ENCODE data around the gene BICRA.

The BICRA gene

GRCh38 chr19:47608969-47609905 is at the start of gene BICRA:
Gene BICRA (plus strand): TSS chr19:47609134. CDS start chr19:47673575, 64,441 bp downstream.
- TF ChIP-seq ARNTL (CRISPR knock-in tag; IDR thresholded peaks at IDR 0.05; ENCODE audit: borderline replicate concordance, low read depth) (no peak), OSR1 (CRISPR knock-in tag; IDR thresholded peaks at IDR 0.05) (no peak), TOX (CRISPR knock-in tag; IDR thresholded peaks at IDR 0.05; ENCODE audit: borderline replicate concordance) (no peak)
- ATAC-seq = peak; percentile 52

- no peak for TF ChIP-seq ZNF8 (CRISPR knock-in tag; IDR thresholded peaks at IDR 0.05)
- TF ChIP-seq OSR1 (CRISPR knock-in tag; IDR thresholded peaks at IDR 0.05) = no peak
- no peak for TF ChIP-seq ZNF70 (CRISPR knock-in tag; IDR thresholded peaks at IDR 0.05)
- no peak for TF ChIP-seq BACH2 (CRISPR knock-in tag; IDR thresholded peaks at IDR 0.05; ENCODE audit: borderline replicate concordance)
- no peak for TF ChIP-seq PPARA (CRISPR knock-in tag; IDR thresholded peaks at IDR 0.05; ENCODE audit: borderline replicate concordance)
- no peak for TF ChIP-seq ARNTL (CRISPR knock-in tag; IDR thresholded peaks at IDR 0.05; ENCODE audit: borderline replicate concordance, low read depth)
- no peak for TF ChIP-seq ZFP3 (CRISPR knock-in tag; IDR thresholded peaks at IDR 0.05)
- TF ChIP-seq TSHZ2 (CRISPR knock-in tag; IDR thresholded peaks at IDR 0.05) = no peak
- no peak for TF ChIP-seq ISL1 (CRISPR knock-in tag; IDR thresholded peaks at IDR 0.05)
- no peak for TF ChIP-seq ZNF565 (CRISPR knock-in tag; conservative IDR thresholded peaks at IDR 0.05; ENCODE audit: low read depth)
- no peak for TF ChIP-seq TCF4 (CRISPR knock-in tag; IDR thresholded peaks at IDR 0.05; ENCODE audit: borderline replicate concordance)
- no peak for TF ChIP-seq POU6F1 (CRISPR knock-in tag; IDR thresholded peaks at IDR 0.05; ENCODE audit: borderline replicate concordance, low read depth)
- TF ChIP-seq PATZ1 (CRISPR knock-in tag; IDR thresholded peaks at IDR 0.05; ENCODE audit: borderline replicate concordance) = no peak
- TF ChIP-seq TOX (CRISPR knock-in tag; IDR thresholded peaks at IDR 0.05; ENCODE audit: borderline replicate concordance) = no peak
- no peak for TF ChIP-seq ESRRG (CRISPR knock-in tag; IDR thresholded peaks at IDR 0.05)
- no peak for TF ChIP-seq CREB5 (CRISPR knock-in tag; IDR thresholded peaks at IDR 0.05; ENCODE audit: low read depth)
- no peak for TF ChIP-seq ZFP30 (CRISPR knock-in tag; IDR thresholded peaks at IDR 0.05)
- ATAC-seq = no peak
Observed at GRCh38 chr19:47560999-47561398, 47.9 kb upstream of the BICRA start.

- ATAC-seq = no peak
- TF ChIP-seq POU6F1 (CRISPR knock-in tag; IDR thresholded peaks at IDR 0.05; ENCODE audit: borderline replicate concordance, low read depth) = no peak
- TF ChIP-seq ZC3H10 (CRISPR knock-in tag; IDR thresholded peaks at IDR 0.05) = no peak
- TF ChIP-seq ESRRG (CRISPR knock-in tag; IDR thresholded peaks at IDR 0.05) = no peak
- TF ChIP-seq CSDC2 (CRISPR knock-in tag; IDR thresholded peaks at IDR 0.05) = no peak
- no peak for TF ChIP-seq OSR1 (CRISPR knock-in tag; IDR thresholded peaks at IDR 0.05)
- TF ChIP-seq ZNF565 (CRISPR knock-in tag; conservative IDR thresholded peaks at IDR 0.05; ENCODE audit: low read depth) = no peak
- TF ChIP-seq TCF4 (CRISPR knock-in tag; IDR thresholded peaks at IDR 0.05; ENCODE audit: borderline replicate concordance) = no peak
- no peak for TF ChIP-seq PPARA (CRISPR knock-in tag; IDR thresholded peaks at IDR 0.05; ENCODE audit: borderline replicate concordance)
- TF ChIP-seq ARNTL (CRISPR knock-in tag; IDR thresholded peaks at IDR 0.05; ENCODE audit: borderline replicate concordance, low read depth) = no peak
- no peak for TF ChIP-seq SNAI2 (CRISPR knock-in tag; IDR thresholded peaks at IDR 0.05)
- TF ChIP-seq BACH2 (CRISPR knock-in tag; IDR thresholded peaks at IDR 0.05; ENCODE audit: borderline replicate concordance) = no peak
- no peak for TF ChIP-seq ISL1 (CRISPR knock-in tag; IDR thresholded peaks at IDR 0.05)
- TF ChIP-seq ZNF8 (CRISPR knock-in tag; IDR thresholded peaks at IDR 0.05) = no peak
Observed at GRCh38 chr19:47561440-47562057, 47.4 kb upstream of the BICRA start.

All from SK-N-SH treated with all-trans-retinoic acid at 6 μM for 48 hours (cell line).